Hepatocyte (in vitro differentiated cells): Measurements from ENCODE around the gene PXMP2. TPM values are rescaled to one million over a fixed set of nuclear protein-coding genes. Genes with fewer than 3 reads are reported as not detected.

Experiments
- DNase-seq: peaks from one replicate; pipeline ENCODE4 v3.0.0-alpha.2; 2016; ENCODE audit warnings: low spot score
- H2AFZ ChIP-seq: fragments of 200-600 bp; sonication (generic); 2 replicates; pipeline ENCODE4 v1.6.0; 2016; ENCODE audit warnings: antibody characterized with exemption, mild to moderate bottlenecking
- H3K27ac ChIP-seq: fragments of 200-600 bp; sonication (generic); 2 replicates; pipeline ENCODE4 v1.5.1; 2016; ENCODE audit warnings: mild to moderate bottlenecking
- H3K27me3 ChIP-seq: fragments of 200-600 bp; sonication (generic); 2 replicates; pipeline ENCODE4 v1.6.1; 2016
- H3K36me3 ChIP-seq: fragments of 200-600 bp; sonication (generic); replicated peaks from 2 replicates; pipeline ENCODE4 v1.5.1; 2016; ENCODE audit warnings: low read depth; ENCODE audit not compliant: insufficient read depth
- H3K4me1 ChIP-seq: fragments of 200-600 bp; sonication (generic); 2 replicates; pipeline ENCODE4 v1.5.1; 2016; ENCODE audit warnings: mild to moderate bottlenecking, moderate library complexity; ENCODE audit not compliant: insufficient read depth
- H3K4me2 ChIP-seq: fragments of 200-600 bp; sonication (generic); 2 replicates; pipeline ENCODE4 v1.6.0; 2016
- H3K4me3 ChIP-seq: fragments of 200-600 bp; sonication (generic); 2 replicates; pipeline ENCODE4 v1.5.1; 2016; ENCODE audit warnings: mild to moderate bottlenecking
- H3K79me2 ChIP-seq: fragments of 200-600 bp; sonication (generic); 2 replicates; pipeline ENCODE4 v1.6.0; 2017; ENCODE audit warnings: mild to moderate bottlenecking
- H3K9me2 ChIP-seq: fragments of 200-600 bp; sonication (generic); replicated peaks from 2 replicates; pipeline ENCODE4 v1.6.0; 2017; ENCODE audit warnings: mild to moderate bottlenecking; ENCODE audit not compliant: insufficient read depth
- H3K9me3 ChIP-seq: fragments of 200-600 bp; sonication (generic); 2 replicates; pipeline ENCODE4 v1.5.1; 2016; ENCODE audit warnings: low read depth, mild to moderate bottlenecking
- H4K20me1 ChIP-seq: fragments of 200-600 bp; sonication (generic); 2 replicates; pipeline ENCODE4 v1.6.0; 2016; ENCODE audit warnings: mild to moderate bottlenecking; ENCODE audit not compliant: insufficient read depth, poor library complexity, severe bottlenecking
- EZH2 ChIP-seq: fragments of 200-600 bp; sonication (generic); IDR thresholded peaks from 2 replicates; pipeline ENCODE4 v1.6.1; 2016; ENCODE audit warnings: antibody characterized with exemption, mild to moderate bottlenecking, borderline replicate concordance
- EZH2phosphoT487 ChIP-seq: fragments of 200-600 bp; sonication (generic); IDR thresholded peaks from one replicate; pipeline ENCODE4 v1.6.1; 2018; ENCODE audit warnings: antibody characterized with exemption, mild to moderate bottlenecking, low read depth, moderate library complexity; ENCODE audit not compliant: unreplicated experiment, severe bottlenecking
- WGBS: methylation state at CpG from one replicate; pipeline ENCODE4 v1.1.6; 2016; ENCODE audit warnings: low lambda C conversion rate; ENCODE audit errors: missing lambda C conversion rate; 5-methylcytosine and 5-hydroxymethylcytosine counted together
- polyA plus RNA-seq: library from polyadenylated mRNA; unstranded; fragments of >200 nt; fragmentation: Nextera tagmentation; extraction: Ambion mirVana; gene quantifications from 2 replicates; pipeline ENCODE4 v1.2.1, GENCODE V29; 2016
- total RNA-seq: library from RNA; depleted of rRNA; stranded (reverse); fragments of >200 nt; gene quantifications from 2 replicates; pipeline ENCODE4 v1.2.3, GENCODE V29; 2014
- TF ChIP-seq, protein P1 (sequence below): fragments of 200-600 bp; sonication (generic); IDR thresholded peaks from 2 replicates; pipeline ENCODE4 v1.5.1; 2016; ENCODE audit warnings: antibody characterized with exemption, mild to moderate bottlenecking; ENCODE audit not compliant: poor library complexity

The PXMP2 gene
- total and polyA plus RNA-seq, 2 experiments from 2014 or later = 61.8 to 82.7 TPM

DNA sequence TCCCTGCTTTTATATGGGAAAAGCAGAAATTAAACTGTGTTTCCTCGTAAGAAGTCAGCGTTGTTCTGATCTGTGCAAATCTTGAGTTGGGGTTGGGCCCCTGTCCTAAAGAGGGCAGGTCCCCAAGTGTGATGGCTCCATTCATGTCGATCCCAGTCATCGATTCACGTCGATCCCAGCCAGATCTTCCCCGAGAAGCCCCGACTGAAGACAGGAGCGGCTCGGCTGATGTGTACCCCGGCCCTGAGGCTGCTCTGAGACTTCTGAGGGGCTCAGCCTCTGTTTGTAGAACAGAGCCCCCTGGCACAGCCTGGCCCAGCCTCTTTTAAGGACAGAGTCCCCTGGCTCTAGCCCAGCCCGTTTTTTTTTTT is 32.6 kb downstream of the PXMP2 start:
- DNase-seq = no peak
- Histone ChIP-seq H3K79me2 (peaks cover 3% of the 10 kb centered on the region), H3K36me3 (no peaks in the 10 kb centered on the region), H3K4me1 (no peaks in the 10 kb centered on the region), H3K4me3 (no peak overlapping the region), H3K4me2 (no peak overlapping the region), H3K9me3 (no peaks in the 10 kb centered on the region), H3K9me2 (no peaks in the 10 kb centered on the region), H2AFZ (no peak overlapping the region), H4K20me1 (no peaks in the 10 kb centered on the region), H3K27me3 (no peaks in the 10 kb centered on the region), H3K27ac (no peak overlapping the region)
- TF ChIP-seq EZH2phosphoT487 (no peak), EZH2 (no peak)
- WGBS = 95% methylated on average over 12 of the region's 12 CpGs

DNA sequence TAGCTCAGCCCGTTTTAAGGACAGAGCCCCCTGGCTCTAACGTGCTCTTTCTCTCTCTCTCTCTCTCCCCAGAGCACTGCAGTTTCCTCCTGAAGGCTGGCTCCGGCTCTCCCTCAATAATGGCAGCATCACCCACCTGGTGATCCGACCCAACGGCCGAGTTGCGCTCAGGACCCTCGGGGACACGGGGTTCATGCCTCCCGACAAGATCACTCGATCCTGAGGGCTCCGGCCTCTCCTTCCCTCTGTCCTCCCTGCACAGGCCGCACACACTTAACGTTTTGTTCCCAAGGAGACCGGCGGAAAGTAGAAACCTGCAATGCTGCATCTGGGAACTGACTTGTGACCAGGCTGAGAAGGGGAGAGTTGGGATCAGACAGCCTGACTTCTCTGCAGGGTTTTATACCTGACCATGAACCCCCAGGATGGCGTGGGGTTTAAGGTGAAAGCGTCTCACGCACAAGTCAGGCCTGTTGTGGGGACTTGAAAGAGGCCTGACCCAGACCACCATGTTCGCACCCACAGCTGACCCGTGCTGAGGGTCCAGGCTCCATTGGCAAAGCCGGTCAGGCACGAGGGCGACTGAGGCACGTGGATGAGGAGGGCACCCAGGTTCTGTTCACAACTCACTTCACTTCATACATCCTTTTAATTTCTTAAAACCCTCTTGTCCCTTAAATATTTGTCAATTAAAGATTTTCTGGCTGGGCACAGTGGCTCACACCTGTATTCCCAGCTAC is 33.4 kb downstream of the PXMP2 start:
- no peak overlapping the region for H3K4me2 ChIP-seq
- H3K4me1 ChIP-seq = no peaks in the 10 kb centered on the region
- peaks cover 3% of the 10 kb centered on the region for H3K79me2 ChIP-seq
- no peaks in the 10 kb centered on the region for H3K9me2 ChIP-seq
- no peaks in the 10 kb centered on the region for H3K27me3 ChIP-seq
- H2AFZ ChIP-seq = no peak overlapping the region
- 97% methylated on average over 25 of the region's 25 CpGs for WGBS
- DNase-seq = no peak
- TF ChIP-seq, protein P1, sequence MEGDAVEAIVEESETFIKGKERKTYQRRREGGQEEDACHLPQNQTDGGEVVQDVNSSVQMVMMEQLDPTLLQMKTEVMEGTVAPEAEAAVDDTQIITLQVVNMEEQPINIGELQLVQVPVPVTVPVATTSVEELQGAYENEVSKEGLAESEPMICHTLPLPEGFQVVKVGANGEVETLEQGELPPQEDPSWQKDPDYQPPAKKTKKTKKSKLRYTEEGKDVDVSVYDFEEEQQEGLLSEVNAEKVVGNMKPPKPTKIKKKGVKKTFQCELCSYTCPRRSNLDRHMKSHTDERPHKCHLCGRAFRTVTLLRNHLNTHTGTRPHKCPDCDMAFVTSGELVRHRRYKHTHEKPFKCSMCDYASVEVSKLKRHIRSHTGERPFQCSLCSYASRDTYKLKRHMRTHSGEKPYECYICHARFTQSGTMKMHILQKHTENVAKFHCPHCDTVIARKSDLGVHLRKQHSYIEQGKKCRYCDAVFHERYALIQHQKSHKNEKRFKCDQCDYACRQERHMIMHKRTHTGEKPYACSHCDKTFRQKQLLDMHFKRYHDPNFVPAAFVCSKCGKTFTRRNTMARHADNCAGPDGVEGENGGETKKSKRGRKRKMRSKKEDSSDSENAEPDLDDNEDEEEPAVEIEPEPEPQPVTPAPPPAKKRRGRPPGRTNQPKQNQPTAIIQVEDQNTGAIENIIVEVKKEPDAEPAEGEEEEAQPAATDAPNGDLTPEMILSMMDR = no peak
- TF ChIP-seq EZH2 (no peak), EZH2phosphoT487 (no peak)
- H4K20me1 ChIP-seq = no peaks in the 10 kb centered on the region
- no peaks in the 10 kb centered on the region for H3K9me3 ChIP-seq
- H3K36me3 ChIP-seq = no peaks in the 10 kb centered on the region
- H3K4me3 ChIP-seq = no peak overlapping the region
- no peak overlapping the region for H3K27ac ChIP-seq

DNA sequence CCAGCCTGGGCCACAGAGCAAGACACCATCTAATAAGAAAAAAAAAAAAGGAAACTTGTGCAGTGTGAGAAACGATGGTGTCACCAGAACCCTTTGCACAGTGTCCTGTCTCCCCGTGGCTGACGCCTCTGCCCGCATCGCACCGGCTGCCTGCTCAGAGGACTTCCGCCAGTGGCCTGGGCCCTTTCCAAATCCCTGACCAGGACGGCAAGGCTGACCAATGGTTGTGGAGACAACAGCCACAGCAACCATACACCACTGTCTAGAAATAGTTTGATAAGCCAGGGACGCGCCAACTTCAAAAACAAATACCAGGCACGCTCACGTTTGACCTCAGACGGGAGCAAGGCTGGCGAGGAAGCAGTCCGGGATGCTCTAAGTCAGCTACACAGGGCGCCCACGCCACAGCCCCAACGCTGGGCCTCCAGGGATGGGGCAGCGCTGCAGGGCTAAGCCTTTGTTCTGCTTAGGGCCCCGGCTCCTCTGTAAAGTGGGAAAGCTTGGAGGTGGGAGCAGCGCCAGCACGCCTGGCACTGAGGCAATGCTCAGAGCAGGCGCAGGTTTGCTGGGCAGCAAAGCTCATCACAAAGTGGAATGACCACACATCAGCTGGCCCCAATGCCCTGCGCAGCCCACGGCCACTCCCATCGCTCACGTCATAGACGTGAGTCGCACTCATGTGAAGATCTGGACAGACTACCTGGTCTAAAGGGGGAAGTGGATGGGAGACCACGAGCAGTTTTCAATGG is 35.8 kb downstream of the PXMP2 start:
- Histone ChIP-seq H3K4me3 (no peak overlapping the region), H3K36me3 (no peaks in the 10 kb centered on the region), H3K9me2 (no peaks in the 10 kb centered on the region), H3K4me1 (no peaks in the 10 kb centered on the region), H3K27me3 (no peaks in the 10 kb centered on the region), H3K79me2 (peaks cover 3% of the 10 kb centered on the region), H3K27ac (no peak overlapping the region), H3K4me2 (no peak overlapping the region), H4K20me1 (no peaks in the 10 kb centered on the region), H3K9me3 (no peaks in the 10 kb centered on the region), H2AFZ (no peak overlapping the region)
- DNase-seq = no peak
- WGBS = 95% methylated on average over 30 of the region's 30 CpGs
- TF ChIP-seq, protein P1 = no peak

DNA sequence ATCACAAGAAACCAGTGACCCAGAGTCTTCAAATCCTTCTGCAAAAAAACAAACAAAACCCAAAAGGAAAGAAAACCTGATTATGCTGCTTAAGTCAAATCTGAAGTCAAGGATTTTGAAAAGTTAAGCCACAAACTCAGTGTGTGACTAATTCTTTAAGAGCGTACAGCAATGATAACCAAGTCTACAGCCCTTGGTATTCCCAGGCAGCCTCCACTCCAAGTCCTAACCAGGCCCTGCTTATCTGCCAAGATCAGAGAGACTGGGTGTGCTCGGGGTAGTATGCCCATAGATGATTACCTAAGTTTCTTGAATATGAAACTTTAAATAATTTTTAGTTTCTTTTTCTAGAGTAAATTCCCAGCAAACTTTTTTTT is 36.4 kb downstream of the PXMP2 start:
- H3K9me2 ChIP-seq = no peaks in the 10 kb centered on the region
- DNase-seq = no peak
- 79% methylated on average over 2 of the region's 2 CpGs for WGBS
- H3K4me1 ChIP-seq = no peaks in the 10 kb centered on the region
- no peaks in the 10 kb centered on the region for H3K9me3 ChIP-seq
- H3K27ac ChIP-seq = no peak overlapping the region
- peaks cover 3% of the 10 kb centered on the region for H3K79me2 ChIP-seq
- H2AFZ ChIP-seq = no peak overlapping the region
- H3K4me2 ChIP-seq = no peak overlapping the region
- no peaks in the 10 kb centered on the region for H3K36me3 ChIP-seq
- TF ChIP-seq EZH2 (no peak), EZH2phosphoT487 (no peak)
- TF ChIP-seq, protein P1 = no peak
- no peaks in the 10 kb centered on the region for H4K20me1 ChIP-seq
- H3K27me3 ChIP-seq = no peaks in the 10 kb centered on the region
- no peak overlapping the region for H3K4me3 ChIP-seq
